ENCODE data around the gene DNASE1L2. TPM values are rescaled to one million over a fixed set of nuclear protein-coding genes. Genes with fewer than 3 reads are reported as not detected.

DNASE1L2 gene
- total RNA-seq, 1 donor from 2014 or later = 3.4 TPM

DNA sequence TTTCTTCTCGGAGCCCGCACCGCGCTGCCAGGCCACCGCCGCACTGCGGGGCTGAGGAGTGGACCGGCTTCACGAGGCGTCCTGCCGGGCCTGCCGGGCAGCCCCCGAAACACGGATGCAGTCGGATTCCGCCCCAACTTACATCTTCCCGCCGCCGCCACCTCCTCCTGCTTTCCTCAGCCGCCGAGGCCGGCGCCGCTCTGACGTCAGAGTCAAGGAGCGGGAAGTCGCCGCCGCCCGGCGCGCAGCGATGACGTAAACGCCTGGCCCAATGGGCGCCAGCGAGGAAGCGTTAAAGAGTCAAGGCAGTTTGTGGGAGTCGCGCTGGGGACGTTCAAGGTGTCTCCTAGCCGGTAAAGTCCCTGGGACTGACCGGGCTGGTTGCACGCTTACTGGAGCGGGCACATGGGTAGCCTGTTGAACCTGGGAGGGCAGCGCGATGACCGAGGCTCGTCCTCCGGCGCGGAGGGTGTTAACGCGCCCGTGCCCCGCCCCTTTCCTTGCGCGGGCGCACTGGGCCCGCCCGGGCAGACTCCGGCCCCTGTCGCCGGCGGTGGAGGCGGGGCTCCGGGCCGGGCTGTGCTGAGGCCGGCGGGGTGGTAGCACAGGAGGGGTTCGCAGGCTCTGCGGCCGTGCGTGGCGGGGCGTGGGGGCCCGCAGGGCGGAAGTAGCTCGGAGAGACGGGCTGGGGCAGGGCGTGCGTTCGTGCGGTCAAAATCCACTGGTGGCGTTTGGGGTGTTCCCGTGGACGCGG lies 31.8 kb downstream of the DNASE1L2 start, which contains the start of gene RNPS1:
TSS of gene RNPS1 (minus strand) at position 214 of the 754 bp plus-strand sequence. CDS start 3,483 bp downstream, outside the sequence.
- no peak for TF ChIP-seq CTCF (IDR thresholded peaks at IDR 0.05; ENCODE audit: partially characterized antibody, unreplicated experiment)
- Mint-ChIP-seq H3K27ac (ENCODE audit: unreplicated experiment) (peak within 1 kb of the TSS; percentile 78), H3K27me3 (ENCODE audit: unreplicated experiment) (peaks cover 6% of the 10 kb centered on the region), H3K4me3 (ENCODE audit: unreplicated experiment) (peak within 1 kb of the TSS; percentile 90), H3K36me3 (ENCODE audit: unreplicated experiment) (no peaks in the 10 kb centered on the region), H3K4me1 (ENCODE audit: low read depth, unreplicated experiment) (peaks cover 17% of the 10 kb centered on the region), H3K9me3 (ENCODE audit: unreplicated experiment) (peaks cover 9% of the 10 kb centered on the region)
- DNase-seq = peak; percentile 97

DNA sequence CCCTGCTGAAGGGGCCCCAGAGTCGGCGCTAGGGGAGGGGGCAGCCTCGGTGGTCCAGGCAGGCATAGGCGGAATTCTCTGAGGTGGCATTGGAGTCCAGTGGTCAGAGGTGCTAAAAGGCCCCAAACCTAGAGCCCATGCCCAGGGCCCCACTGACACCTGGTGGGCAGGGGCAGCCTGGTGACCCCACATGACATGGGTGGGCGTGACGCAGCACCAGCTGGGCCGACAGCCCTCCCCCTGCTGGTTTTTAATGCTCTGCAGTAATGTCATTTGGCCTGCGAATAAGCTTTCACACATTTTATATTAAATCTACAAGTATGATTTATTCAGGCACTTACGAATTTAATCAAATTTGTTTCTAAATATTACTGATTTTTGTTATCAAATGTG lies 33.8 kb downstream of the DNASE1L2 start:
- no peak for DNase-seq
- Mint-ChIP-seq H3K36me3 (ENCODE audit: unreplicated experiment) (no peaks in the 10 kb centered on the region), H3K27ac (ENCODE audit: unreplicated experiment) (no peak overlapping the region), H3K4me1 (ENCODE audit: low read depth, unreplicated experiment) (peaks cover 17% of the 10 kb centered on the region), H3K4me3 (ENCODE audit: unreplicated experiment) (no peak overlapping the region), H3K27me3 (ENCODE audit: unreplicated experiment) (peaks cover 6% of the 10 kb centered on the region), H3K9me3 (ENCODE audit: unreplicated experiment) (peaks cover 9% of the 10 kb centered on the region)
- TF ChIP-seq CTCF (IDR thresholded peaks at IDR 0.05; ENCODE audit: partially characterized antibody, unreplicated experiment) = no peak

DNA sequence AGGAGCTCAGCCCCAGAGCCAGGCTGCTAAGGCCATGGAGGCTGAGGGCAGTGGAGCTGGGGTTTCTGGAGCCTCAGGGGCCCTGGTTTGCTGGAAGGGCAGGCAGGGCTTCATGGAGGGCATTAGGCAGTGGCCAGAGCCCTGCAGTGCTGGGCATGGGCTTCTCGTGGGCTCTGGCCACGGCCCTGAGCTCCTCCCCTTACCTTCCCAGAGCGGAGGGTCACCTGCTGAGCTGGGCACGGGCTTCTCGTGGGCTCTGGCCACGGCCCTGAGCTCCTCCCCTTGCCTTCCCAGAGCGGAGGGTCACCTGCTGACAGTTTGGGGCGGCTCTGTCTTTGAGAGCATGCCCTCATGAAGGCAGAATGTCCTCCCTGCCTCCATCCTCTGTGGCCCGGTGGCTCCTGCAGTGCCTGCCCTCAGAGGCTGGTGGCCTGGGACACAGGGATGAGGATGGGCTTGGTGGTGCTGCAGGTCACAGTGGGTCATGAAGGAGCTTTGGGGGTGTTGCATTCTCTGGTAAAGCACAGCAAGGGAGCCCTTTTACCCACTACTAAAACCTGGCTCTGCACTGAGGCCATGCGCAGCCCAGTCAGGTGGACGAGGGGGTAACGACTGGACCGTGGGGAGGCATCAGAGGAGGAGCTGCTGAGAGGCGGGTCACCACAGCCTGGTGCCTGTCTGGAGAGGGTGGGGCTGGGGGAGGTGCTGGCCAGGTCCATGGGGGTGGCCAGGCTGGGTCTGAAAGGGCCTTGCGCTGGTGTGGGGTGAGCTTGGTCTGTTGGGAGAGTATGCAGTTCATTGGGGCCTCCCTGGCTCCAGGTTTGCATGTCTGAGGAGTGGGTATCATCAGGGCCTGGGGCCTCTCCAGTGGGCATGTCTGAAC lies 34.6 kb downstream of the DNASE1L2 start:
- Mint-ChIP-seq H3K4me1 (ENCODE audit: low read depth, unreplicated experiment) (peaks cover 15% of the 10 kb centered on the region), H3K9me3 (ENCODE audit: unreplicated experiment) (peaks cover 9% of the 10 kb centered on the region), H3K4me3 (ENCODE audit: unreplicated experiment) (no peak overlapping the region), H3K27me3 (ENCODE audit: unreplicated experiment) (peaks cover 6% of the 10 kb centered on the region), H3K36me3 (ENCODE audit: unreplicated experiment) (no peaks in the 10 kb centered on the region), H3K27ac (ENCODE audit: unreplicated experiment) (no peak overlapping the region)
- no peak for DNase-seq
- no peak for TF ChIP-seq CTCF (IDR thresholded peaks at IDR 0.05; ENCODE audit: partially characterized antibody, unreplicated experiment)

DNA sequence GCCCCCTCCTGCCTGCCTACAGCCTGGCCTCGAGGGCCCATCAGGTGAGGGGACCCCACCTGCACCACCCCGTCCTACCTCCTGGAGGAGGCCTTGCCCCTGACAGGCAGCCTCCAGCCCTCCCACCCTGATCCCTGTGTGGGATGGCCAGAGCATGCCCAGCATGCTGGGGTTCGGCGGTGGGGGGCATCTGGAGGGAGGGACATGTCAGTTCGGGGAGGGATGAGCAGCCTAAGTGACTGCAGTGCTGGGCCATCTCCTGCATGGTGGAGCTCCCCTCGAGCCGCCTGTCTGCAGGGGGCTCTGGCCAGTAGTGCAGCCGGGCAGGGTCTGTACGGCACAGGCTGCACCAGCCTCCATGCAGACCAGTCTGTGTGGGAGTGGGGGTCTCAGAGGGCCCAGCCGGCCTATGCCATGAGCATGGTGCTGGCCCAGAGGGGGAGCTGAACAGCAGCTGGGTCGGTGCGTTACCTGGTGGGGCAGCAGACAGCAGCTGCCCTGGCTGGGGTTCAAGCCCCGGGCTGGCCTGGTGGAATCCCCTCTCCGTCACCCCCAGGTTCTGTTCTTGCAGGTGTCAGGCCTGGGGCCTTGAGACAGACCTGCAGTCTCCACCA lies 35.7 kb downstream of the DNASE1L2 start:
- H3K27me3 Mint-ChIP-seq (ENCODE audit: unreplicated experiment) = peaks cover 3% of the 10 kb centered on the region
- no peak for TF ChIP-seq CTCF (IDR thresholded peaks at IDR 0.05; ENCODE audit: partially characterized antibody, unreplicated experiment)

More for the DNA sequence above, 35.7 kb downstream of the DNASE1L2 start:
- peaks cover 5% of the 10 kb centered on the region for H3K4me1 Mint-ChIP-seq (ENCODE audit: low read depth, unreplicated experiment)
- H3K9me3 Mint-ChIP-seq (ENCODE audit: unreplicated experiment) = peaks cover 7% of the 10 kb centered on the region
- no peak for DNase-seq
- H3K36me3 Mint-ChIP-seq (ENCODE audit: unreplicated experiment) = no peaks in the 10 kb centered on the region
- H3K4me3 Mint-ChIP-seq (ENCODE audit: unreplicated experiment) = no peak overlapping the region
- H3K27ac Mint-ChIP-seq (ENCODE audit: unreplicated experiment) = no peak overlapping the region

Data from glutamatergic neuron (in vitro differentiated cells).